HCT116 (cell line): ENCODE results near the gene RFC4.
A peak's percentile ranks its signal among the peaks of the same experiment; 100 is the strongest.

Experiments used
- POLR2AphosphoS5 ChIP-seq: IDR thresholded peaks from 2 replicates; pipeline ENCODE4 v1.6.1; 2011; ENCODE audit warnings: mild to moderate bottlenecking, low read depth, low read length, moderate library complexity
- RAD21 ChIP-seq: IDR thresholded peaks from 2 replicates; pipeline ENCODE4 v1.6.1; 2012; ENCODE audit warnings: low read depth, mild to moderate bottlenecking
- ZNF274 ChIP-seq: fragments of 200-500 bp; sonication (Bioruptor generic); IDR thresholded peaks from 2 replicates; pipeline ENCODE4 v1.6.1; 2014; ENCODE audit warnings: mild to moderate bottlenecking, low read depth, low read length, inconsistent platforms

DNA sequence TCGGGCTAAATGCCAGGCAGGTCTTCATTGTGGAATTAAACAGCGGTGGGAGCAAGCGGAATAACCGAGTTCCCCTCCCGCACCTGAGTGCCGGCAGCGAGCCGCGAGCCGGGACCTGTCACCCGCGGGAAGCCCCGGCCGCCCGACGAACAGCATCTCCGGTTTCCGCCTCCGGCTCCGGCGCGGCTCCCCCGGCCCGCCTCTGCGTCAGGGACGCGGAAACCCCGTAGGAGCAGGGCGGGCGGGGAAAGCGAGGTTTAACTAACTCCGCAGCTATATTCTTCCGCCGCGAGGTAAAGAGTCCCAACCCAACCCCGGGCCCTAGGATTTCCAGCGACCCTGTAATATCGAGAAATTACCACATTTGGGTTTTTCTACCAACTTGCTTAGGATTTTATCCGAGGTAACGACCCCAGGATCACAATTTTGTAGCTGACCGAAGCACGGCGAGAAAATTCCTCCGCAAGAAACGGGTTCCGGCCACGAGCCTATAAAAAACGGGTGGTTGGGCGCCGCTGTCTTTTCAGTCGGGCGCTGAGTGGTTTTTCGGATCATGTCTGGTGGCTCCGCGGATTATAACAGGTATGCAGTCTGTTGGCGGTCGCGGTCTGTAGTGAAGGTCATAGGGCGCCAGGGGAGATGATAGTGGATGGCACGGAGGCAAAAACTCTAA, 23.1 kb downstream of the RFC4 start, which contains the start of gene EIF4A2:
- TF ChIP-seq RAD21 = no peak
- peak; percentile 99 for TF ChIP-seq POLR2AphosphoS5
- TF ChIP-seq ZNF274 = no peak
